ENCODE measurements around the gene GLTP. TPM values are rescaled to one million over a fixed set of nuclear protein-coding genes. Genes with fewer than 3 reads are reported as not detected.

Gene GLTP
- total and polyA plus RNA-seq, 2 of the 4 experiments (the other 2 are of a cell fraction): 34.4 to 58.4 TPM

DNA sequence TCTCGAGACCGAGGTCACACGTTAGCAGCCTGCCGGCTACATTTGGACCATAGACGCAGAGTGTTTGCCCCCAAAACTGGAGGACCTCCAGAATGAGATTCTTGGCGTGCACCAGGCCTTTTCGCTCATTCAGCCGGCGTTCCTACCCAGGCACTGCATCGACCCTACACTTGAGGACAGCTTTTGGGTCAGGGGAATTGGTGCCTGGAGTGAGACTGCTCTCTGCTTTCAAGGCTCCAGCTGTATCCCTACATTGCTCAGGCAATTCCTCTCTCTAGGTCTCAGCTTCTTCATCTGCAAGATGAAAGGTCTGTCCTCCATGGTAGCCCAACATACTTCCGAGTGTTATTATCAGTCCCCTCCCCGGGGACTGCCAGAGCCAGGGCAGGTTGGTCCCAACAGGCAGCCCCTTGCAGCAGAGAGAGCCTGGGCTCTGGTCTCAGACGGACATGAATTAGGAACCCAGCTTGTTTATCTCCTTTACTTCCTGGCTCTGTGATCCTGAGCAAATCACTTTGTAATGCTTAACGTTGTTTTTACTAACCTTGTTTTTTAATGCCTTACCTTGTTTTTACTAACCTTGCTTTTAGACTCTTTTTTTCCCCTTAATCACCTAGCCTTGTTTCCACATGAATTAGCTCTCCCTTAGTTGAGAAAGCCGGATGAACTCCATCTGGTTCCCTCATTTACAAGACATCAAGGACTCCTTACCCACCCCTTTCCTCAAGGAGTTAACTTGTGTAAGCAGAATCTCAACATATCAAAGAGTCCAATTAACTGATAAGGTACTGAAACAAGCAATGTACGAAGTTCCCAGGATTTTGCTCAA lies 20.6 kb upstream of the GLTP start:
- ATAC-seq (ENCODE audit: low read depth) (peak; percentile 22), DNase-seq (no peak)
- peak overlapping the region; percentile 97 for H2AFZ ChIP-seq (replicated peaks; ENCODE audit: low read length, poor library complexity)
- H2AK9ac ChIP-seq (replicated peaks; ENCODE audit: low read depth, low read length, poor library complexity): peak overlapping the region; percentile 96
- no TSS peak for BruUV-seq (replicated peaks)
- H3K9me3 ChIP-seq (ENCODE audit: control insufficient read depth, insufficient read depth, low read length): no peaks in the 10 kb centered on the region
- in situ Hi-C loops (cut with MboI; ENCODE audit: low sequenced_read_pairs) (no loop called here), dilution Hi-C loops (cut with HindIII; ENCODE audit: low sequenced_read_pairs, unreplicated experiment) (no loop called here), intact Hi-C loops (cut with micrococcal nuclease) (loop anchor here (1.0 kb wide), 1 partner anchor 48 kb away; no protein-coding TSS in a partner anchor)
- H3K56ac ChIP-seq (ENCODE audit: extremely low read depth, insufficient read depth, low read length): peak overlapping the region; percentile 72
- peaks cover 23% of the 10 kb centered on the region for H3K36me3 ChIP-seq (ENCODE audit: control insufficient read depth, insufficient read depth, low read length)
- H3K4me1 ChIP-seq (ENCODE audit: control insufficient read depth, insufficient read depth, low read length): peaks cover 3% of the 10 kb centered on the region; the same call in 1 of the 2 replicates
- peak overlapping the region; percentile 84 for H3K4me2 ChIP-seq (ENCODE audit: low read depth, low read length)
- H4K20me1 ChIP-seq (ENCODE audit: insufficient read depth, low read length): no peaks in the 10 kb centered on the region
- peak overlapping the region; percentile 71 for H2AK5ac ChIP-seq (ENCODE audit: low read depth, low read length)
- peak overlapping the region; percentile 53 for H4K91ac ChIP-seq (ENCODE audit: insufficient read depth, low read depth, low read length)
- 0 out of 2 replicates have a peak overlapping the region, but pooled peaks have one; percentile 23 for H4K5ac ChIP-seq (ENCODE audit: low read depth, low read length)
- H3K79me1 ChIP-seq (ENCODE audit: low read depth in 1 of 2, low read length in 2 of 2): peaks cover 17 to 48% of the 10 kb centered on the region in 2 experiments
- H3K27me3 ChIP-seq (ENCODE audit: control insufficient read depth, insufficient read depth, low read length): no peaks in the 10 kb centered on the region
- peak overlapping the region; percentile 79 for H3K27ac ChIP-seq (ENCODE audit: insufficient read depth, low read length)
- ChIA-PET POLR2A (ENCODE audit: unreplicated experiment) (interaction anchor here (0.7 kb wide), 1 partner anchor 36 kb away, joined by 3 read pairs; no protein-coding TSS in a partner anchor), CTCF (interaction anchor here (1.1 kb wide), 1 partner anchor 48 kb away, joined by 4 read pairs; no protein-coding TSS in a partner anchor)
- peaks cover 3% of the 10 kb centered on the region; the same call in 1 of the 2 replicates for H3K9me1 ChIP-seq (ENCODE audit: insufficient read depth, low read length)
- peak overlapping the region; percentile 91 for H3K9ac ChIP-seq (ENCODE audit: low read depth, low read length)
- no peak overlapping the region; the same call in 2 of the 3 replicates for H2BK15ac ChIP-seq (ENCODE audit: low read depth, low read length)
- H2BK20ac ChIP-seq (ENCODE audit: low read depth, low read length): no peak overlapping the region
- H3K4ac ChIP-seq (ENCODE audit: low read depth, low read length): peak overlapping the region; percentile 82
- no peak overlapping the region for H3K18ac ChIP-seq (ENCODE audit: low read depth, low read length)
- H3K23ac ChIP-seq (ENCODE audit: low read depth, low read length): peak overlapping the region; percentile 90
- H2BK120ac ChIP-seq (ENCODE audit: low read depth, low read length): peak overlapping the region; percentile 2; the same call in 1 of the 2 replicates
- H4K8ac ChIP-seq (ENCODE audit: low read depth in 2 of 2, low read length in 2 of 2): peak overlapping the region; percentile 80 to 88
- 1% methylated on average over 13 of the region's 16 CpGs; no CpG with 5 or more reads in 1 of the 2 experiments for WGBS, 2 experiments (ENCODE audit: extremely low coverage in 2 of 2, insufficient read length in 1 of 2)
- H2BK5ac ChIP-seq (ENCODE audit: low read depth, low read length, poor library complexity, severe bottlenecking): peak overlapping the region; percentile 3
- peak overlapping the region; percentile 88 for H3K14ac ChIP-seq (replicated peaks; ENCODE audit: low read depth, low read length)
- H3K4me3 ChIP-seq (ENCODE audit: insufficient read depth, low read depth, low read length): peak overlapping the region; percentile 64
- TF ChIP-seq MXI1 (IDR thresholded peaks at IDR 0.05; ENCODE audit: borderline replicate concordance, low read depth, low read length): no peak
- TF ChIP-seq, protein P1, sequence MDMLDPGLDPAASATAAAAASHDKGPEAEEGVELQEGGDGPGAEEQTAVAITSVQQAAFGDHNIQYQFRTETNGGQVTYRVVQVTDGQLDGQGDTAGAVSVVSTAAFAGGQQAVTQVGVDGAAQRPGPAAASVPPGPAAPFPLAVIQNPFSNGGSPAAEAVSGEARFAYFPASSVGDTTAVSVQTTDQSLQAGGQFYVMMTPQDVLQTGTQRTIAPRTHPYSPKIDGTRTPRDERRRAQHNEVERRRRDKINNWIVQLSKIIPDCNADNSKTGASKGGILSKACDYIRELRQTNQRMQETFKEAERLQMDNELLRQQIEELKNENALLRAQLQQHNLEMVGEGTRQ (IDR thresholded peaks at IDR 0.05; ENCODE audit: low read depth, low read length): no peak
- no peak for TF ChIP-seq NFE2L2 (IDR thresholded peaks at IDR 0.05; ENCODE audit: low read depth, low read length)
- TF ChIP-seq CHD1 (IDR thresholded peaks at IDR 0.05; ENCODE audit: low read depth, low read length): no peak
- TF ChIP-seq FOS (IDR thresholded peaks at IDR 0.05; ENCODE audit: low read depth, low read length): no peak
- TF ChIP-seq CEBPB (IDR thresholded peaks at IDR 0.05; ENCODE audit: low read depth, low read length): no peak
- no peak for TF ChIP-seq RAD21 (IDR thresholded peaks at IDR 0.05; ENCODE audit: low read length)
- no peak for TF ChIP-seq MAZ (IDR thresholded peaks at IDR 0.05; ENCODE audit: borderline replicate concordance, low read depth, low read length)
- TF ChIP-seq RFX5 (IDR thresholded peaks at IDR 0.05; ENCODE audit: low read depth, low read length): no peak
- no peak for TF ChIP-seq MAFK (IDR thresholded peaks at IDR 0.05; ENCODE audit: low read depth, low read length)
- TF ChIP-seq, protein P2, sequence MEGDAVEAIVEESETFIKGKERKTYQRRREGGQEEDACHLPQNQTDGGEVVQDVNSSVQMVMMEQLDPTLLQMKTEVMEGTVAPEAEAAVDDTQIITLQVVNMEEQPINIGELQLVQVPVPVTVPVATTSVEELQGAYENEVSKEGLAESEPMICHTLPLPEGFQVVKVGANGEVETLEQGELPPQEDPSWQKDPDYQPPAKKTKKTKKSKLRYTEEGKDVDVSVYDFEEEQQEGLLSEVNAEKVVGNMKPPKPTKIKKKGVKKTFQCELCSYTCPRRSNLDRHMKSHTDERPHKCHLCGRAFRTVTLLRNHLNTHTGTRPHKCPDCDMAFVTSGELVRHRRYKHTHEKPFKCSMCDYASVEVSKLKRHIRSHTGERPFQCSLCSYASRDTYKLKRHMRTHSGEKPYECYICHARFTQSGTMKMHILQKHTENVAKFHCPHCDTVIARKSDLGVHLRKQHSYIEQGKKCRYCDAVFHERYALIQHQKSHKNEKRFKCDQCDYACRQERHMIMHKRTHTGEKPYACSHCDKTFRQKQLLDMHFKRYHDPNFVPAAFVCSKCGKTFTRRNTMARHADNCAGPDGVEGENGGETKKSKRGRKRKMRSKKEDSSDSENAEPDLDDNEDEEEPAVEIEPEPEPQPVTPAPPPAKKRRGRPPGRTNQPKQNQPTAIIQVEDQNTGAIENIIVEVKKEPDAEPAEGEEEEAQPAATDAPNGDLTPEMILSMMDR (conservative IDR thresholded peaks at IDR 0.05; ENCODE audit: low read depth, low read length): no peak
- TF ChIP-seq, protein P3, sequence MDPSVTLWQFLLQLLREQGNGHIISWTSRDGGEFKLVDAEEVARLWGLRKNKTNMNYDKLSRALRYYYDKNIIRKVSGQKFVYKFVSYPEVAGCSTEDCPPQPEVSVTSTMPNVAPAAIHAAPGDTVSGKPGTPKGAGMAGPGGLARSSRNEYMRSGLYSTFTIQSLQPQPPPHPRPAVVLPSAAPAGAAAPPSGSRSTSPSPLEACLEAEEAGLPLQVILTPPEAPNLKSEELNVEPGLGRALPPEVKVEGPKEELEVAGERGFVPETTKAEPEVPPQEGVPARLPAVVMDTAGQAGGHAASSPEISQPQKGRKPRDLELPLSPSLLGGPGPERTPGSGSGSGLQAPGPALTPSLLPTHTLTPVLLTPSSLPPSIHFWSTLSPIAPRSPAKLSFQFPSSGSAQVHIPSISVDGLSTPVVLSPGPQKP (IDR thresholded peaks at IDR 0.05; ENCODE audit: borderline replicate concordance, low read depth, low read length): no peak
- TF ChIP-seq BHLHE40 (IDR thresholded peaks at IDR 0.05; ENCODE audit: low read depth, low read length): no peak; the same call in 1 of the 2 replicates
